Activated CD4-positive, CD25-positive, alpha-beta regulatory T cell treated with anti-CD3 and anti-CD28 coated beads, Interleukin-2, amount 50 U/mL, for 72 hours (primary cell): Measurements from ENCODE around the gene MEDAG.

Experiments
- DNase-seq: peaks from one replicate; pipeline ENCODE4 v3.0.0; 2021

Gene MEDAG

GRCh38 chr13:30966101-30966500, 60.0 kb downstream of the MEDAG start:
- no peak for DNase-seq

GRCh38 chr13:30968846-30969245, 62.8 kb downstream of the MEDAG start:
- no peak for DNase-seq

- DNase-seq: no peak
Observed at GRCh38 chr13:30971575-30971974, 65.5 kb downstream of the MEDAG start.

- no peak for DNase-seq
Observed at GRCh38 chr13:30972888-30973377, 66.9 kb downstream of the MEDAG start.

- no peak for DNase-seq
Observed at GRCh38 chr13:30974350-30974749, 68.3 kb downstream of the MEDAG start.
